CD4-positive, alpha-beta T cell treated with Interferon gamma for 1 hour (primary cell): ENCODE data around the gene ZNF692.

ENCODE experiments used
- DNase-seq: peaks from one replicate; pipeline ENCODE4 v3.0.0-alpha.2; 2020

The ZNF692 gene

GRCh38 chr1:248823517-248824001, 35.3 kb downstream of the ZNF692 start:
- no peak for DNase-seq

- DNase-seq: no peak
Measured at GRCh38 chr1:248822148-248823032, 36.5 kb downstream of the ZNF692 start.

GRCh38 chr1:248821641-248822040, 37.2 kb downstream of the ZNF692 start:
- no peak for DNase-seq

- no peak for DNase-seq
Measured at GRCh38 chr1:248821101-248821500, 37.8 kb downstream of the ZNF692 start.

GRCh38 chr1:248820041-248820585, 38.8 kb downstream of the ZNF692 start:
- DNase-seq: no peak

GRCh38 chr1:248818505-248819374, 40.1 kb downstream of the ZNF692 start:
- DNase-seq: no peak

- DNase-seq: no peak
Measured at GRCh38 chr1:248817065-248817464, 41.8 kb downstream of the ZNF692 start.

- DNase-seq: no peak
Measured at GRCh38 chr1:248816042-248816851, 42.6 kb downstream of the ZNF692 start.

GRCh38 chr1:248815407-248816034, 43.4 kb downstream of the ZNF692 start:
- no peak for DNase-seq

GRCh38 chr1:248814351-248814750, 44.5 kb downstream of the ZNF692 start:
- DNase-seq: no peak

- DNase-seq: no peak
Measured at GRCh38 chr1:248813546-248813945, 45.3 kb downstream of the ZNF692 start.

- no peak for DNase-seq
Measured at GRCh38 chr1:248812736-248813425, 46.0 kb downstream of the ZNF692 start.

- no peak for DNase-seq
Measured at GRCh38 chr1:248811514-248812490, 47.1 kb downstream of the ZNF692 start.

GRCh38 chr1:248810727-248811513, 48.0 kb downstream of the ZNF692 start:
- DNase-seq: no peak

GRCh38 chr1:248810000-248810726, 48.7 kb downstream of the ZNF692 start:
- no peak for DNase-seq

- DNase-seq: no peak
Measured at GRCh38 chr1:248808876-248809275, 50.0 kb downstream of the ZNF692 start.

GRCh38 chr1:248807067-248807737, 51.7 kb downstream of the ZNF692 start:
- DNase-seq: peak; percentile 54

GRCh38 chr1:248805876-248806275, 53.0 kb downstream of the ZNF692 start:
- DNase-seq: no peak
